Brain microvascular endothelial cell (primary cell): ENCODE results near the gene DEPDC5.

Experiments
- DNase-seq: peaks from one replicate; pipeline ENCODE4 v3.0.0-alpha.2; 2020
- H3K27ac ChIP-seq: fragments of 250-450 bp; sonication (Bioruptor Pico); 2 replicates; pipeline ENCODE4 v1.5.1; 2020; ENCODE audit warnings: mild to moderate bottlenecking, moderate library complexity
- H3K27me3 ChIP-seq: fragments of 250-450 bp; sonication (Bioruptor Pico); replicated peaks from 2 replicates; pipeline ENCODE4 v1.5.1; 2020; ENCODE audit warnings: mild to moderate bottlenecking
- H3K36me3 ChIP-seq: fragments of 250-450 bp; sonication (Bioruptor Pico); replicated peaks from 2 replicates; pipeline ENCODE4 v1.5.1; 2020; ENCODE audit warnings: mild to moderate bottlenecking
- H3K4me3 ChIP-seq: 2 replicates; pipeline ENCODE4 v1.5.1; 2011; ENCODE audit warnings: low read depth, mild to moderate bottlenecking, control low read depth, low read length, moderate library complexity
- in situ Hi-C: cut with HindIII; loops from 2 replicates; pipeline ENCODE4 v1.10.0; 2017; ENCODE audit warnings: low sequenced_read_pairs, low pct_ligation_motif_present
- TF ChIP-seq, protein P1 (sequence below): IDR thresholded peaks from 2 replicates; pipeline ENCODE4 v1.5.1; 2011; ENCODE audit warnings: low read depth, mild to moderate bottlenecking, moderate library complexity, low read length, control low read depth, inconsistent platforms; ENCODE audit errors: missing control alignments

DEPDC5 gene

GRCh38 chr22:31836010-31836409 is 82.2 kb downstream of the DEPDC5 start:
- Histone ChIP-seq H3K27me3 (no peaks in the 10 kb centered on the region), H3K4me3 (no peak overlapping the region), H3K27ac (no peak overlapping the region), H3K36me3 (peaks cover 2% of the 10 kb centered on the region)
- in situ Hi-C loops: no loop called here
- no peak for DNase-seq
- TF ChIP-seq, protein P1, sequence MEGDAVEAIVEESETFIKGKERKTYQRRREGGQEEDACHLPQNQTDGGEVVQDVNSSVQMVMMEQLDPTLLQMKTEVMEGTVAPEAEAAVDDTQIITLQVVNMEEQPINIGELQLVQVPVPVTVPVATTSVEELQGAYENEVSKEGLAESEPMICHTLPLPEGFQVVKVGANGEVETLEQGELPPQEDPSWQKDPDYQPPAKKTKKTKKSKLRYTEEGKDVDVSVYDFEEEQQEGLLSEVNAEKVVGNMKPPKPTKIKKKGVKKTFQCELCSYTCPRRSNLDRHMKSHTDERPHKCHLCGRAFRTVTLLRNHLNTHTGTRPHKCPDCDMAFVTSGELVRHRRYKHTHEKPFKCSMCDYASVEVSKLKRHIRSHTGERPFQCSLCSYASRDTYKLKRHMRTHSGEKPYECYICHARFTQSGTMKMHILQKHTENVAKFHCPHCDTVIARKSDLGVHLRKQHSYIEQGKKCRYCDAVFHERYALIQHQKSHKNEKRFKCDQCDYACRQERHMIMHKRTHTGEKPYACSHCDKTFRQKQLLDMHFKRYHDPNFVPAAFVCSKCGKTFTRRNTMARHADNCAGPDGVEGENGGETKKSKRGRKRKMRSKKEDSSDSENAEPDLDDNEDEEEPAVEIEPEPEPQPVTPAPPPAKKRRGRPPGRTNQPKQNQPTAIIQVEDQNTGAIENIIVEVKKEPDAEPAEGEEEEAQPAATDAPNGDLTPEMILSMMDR: peak; percentile 35

DNA sequence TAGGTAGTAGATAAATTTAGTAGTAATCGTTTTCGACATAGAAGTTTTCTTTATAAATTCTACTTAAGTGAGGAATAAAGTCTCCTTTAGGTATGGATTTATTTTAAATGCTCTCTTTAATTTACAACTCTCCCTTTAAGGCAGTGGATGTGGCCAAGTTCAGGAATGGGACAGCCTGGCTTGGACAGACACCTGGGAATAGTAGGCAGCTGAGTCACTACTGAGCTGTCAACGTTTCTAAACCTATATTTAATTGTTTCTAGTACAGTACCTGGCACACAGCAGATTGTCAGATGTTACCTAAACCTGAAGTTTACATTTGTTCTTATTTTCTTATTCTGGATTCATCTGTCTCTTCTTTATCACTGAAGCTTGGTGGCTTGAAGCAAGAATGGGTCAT is 85.1 kb downstream of the DEPDC5 start:
- H3K36me3 ChIP-seq: peaks cover 4% of the 10 kb centered on the region
- H3K27ac ChIP-seq: no peak overlapping the region
- in situ Hi-C loops: no loop called here

DNA sequence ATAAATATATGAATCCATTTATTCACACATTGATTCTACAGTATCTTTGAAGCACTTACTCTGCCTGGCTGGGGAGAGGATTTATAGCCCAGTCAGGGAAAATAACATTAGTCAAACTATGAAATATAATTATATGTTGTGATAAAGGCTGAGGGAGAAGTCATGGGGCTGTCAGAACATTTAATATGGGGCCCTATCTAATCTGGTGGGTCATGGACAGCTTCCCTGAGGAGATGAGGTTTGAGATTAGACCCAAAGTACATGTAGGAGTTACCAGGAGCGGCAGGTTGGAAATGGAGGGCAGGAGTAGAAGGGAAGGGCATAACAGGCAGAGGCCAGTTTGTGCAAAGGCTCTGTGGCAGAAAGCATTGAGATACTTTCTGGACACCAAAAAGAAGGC is 86.2 kb downstream of the DEPDC5 start:
- in situ Hi-C loops: no loop called here
- no peak overlapping the region for H3K4me3 ChIP-seq
- DNase-seq: no peak
- peaks cover 7% of the 10 kb centered on the region for H3K36me3 ChIP-seq
- no peak overlapping the region for H3K27ac ChIP-seq
- TF ChIP-seq, protein P1: no peak
- no peaks in the 10 kb centered on the region for H3K27me3 ChIP-seq

More for the DNA sequence above, 85.1 kb downstream of the DEPDC5 start:
- H3K27me3 ChIP-seq: no peaks in the 10 kb centered on the region
- no peak for DNase-seq
- H3K4me3 ChIP-seq: no peak overlapping the region
- TF ChIP-seq, protein P1: no peak

GRCh38 chr22:31840585-31840984 is 86.8 kb downstream of the DEPDC5 start:
- H3K36me3 ChIP-seq: peaks cover 11% of the 10 kb centered on the region
- no peak overlapping the region for H3K4me3 ChIP-seq
- H3K27me3 ChIP-seq: no peaks in the 10 kb centered on the region
- DNase-seq: no peak
- TF ChIP-seq, protein P1: no peak
- no peak overlapping the region for H3K27ac ChIP-seq
- in situ Hi-C loops: no loop called here

DNA sequence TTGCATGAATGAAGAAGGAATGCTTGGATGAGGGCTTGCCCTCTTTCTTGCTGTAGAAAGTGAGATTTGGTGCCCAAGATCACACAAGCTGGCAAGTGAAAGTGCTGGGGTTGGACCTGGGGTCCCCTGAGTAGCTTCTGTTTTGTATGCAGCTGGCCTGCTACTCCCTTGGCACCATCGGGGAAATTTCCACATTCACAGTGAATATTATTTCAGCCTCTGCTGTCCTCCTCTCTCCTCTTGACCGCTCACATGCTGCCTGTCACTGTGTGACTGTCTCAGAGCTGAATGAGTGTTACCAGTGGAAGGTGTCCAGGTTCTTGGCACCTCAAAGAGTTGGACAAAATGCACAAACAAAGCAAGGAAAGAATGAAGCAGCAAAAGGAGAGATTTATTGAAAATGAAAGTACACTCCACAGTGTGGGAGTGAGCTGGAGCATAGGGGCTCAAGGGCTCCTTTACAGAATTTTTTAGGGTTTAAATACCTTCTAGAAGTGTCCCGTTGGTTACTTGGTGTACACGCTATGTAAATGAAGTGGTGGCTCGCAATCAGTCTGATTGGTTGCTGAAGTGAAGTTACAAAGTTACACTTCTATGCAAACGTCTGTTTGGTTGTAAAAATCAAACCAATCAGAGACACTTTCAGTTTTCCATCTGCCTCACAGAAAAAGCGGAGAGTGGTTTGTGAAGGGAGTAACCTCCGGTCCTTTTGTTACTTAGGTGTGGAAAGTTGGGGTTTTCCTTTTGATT is 87.4 kb downstream of the DEPDC5 start:
- in situ Hi-C loops: no loop called here
- H3K27me3 ChIP-seq: no peaks in the 10 kb centered on the region
- DNase-seq: no peak
- H3K36me3 ChIP-seq: peaks cover 11% of the 10 kb centered on the region
- no peak overlapping the region for H3K27ac ChIP-seq
- TF ChIP-seq, protein P1: no peak
- no peak overlapping the region for H3K4me3 ChIP-seq

DNA sequence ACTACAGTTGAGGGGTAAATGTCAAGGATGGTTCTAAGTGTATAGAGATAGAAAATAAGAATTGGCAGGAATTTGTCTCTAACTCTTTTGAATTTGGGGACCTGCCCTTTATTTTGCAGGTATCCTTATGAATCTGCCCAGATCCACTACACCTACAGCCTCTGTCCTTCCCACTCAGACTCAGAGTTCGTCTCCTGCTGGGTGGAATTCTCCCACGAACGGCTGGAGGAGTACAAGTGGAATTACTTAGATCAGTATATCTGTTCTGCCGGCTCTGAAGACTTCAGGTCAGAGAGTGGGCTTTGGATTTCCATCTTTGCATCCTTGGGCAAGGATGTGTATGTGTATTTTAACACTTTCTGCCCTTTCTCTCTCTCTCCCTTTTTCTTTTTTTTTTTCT is 89.7 kb downstream of the DEPDC5 start:
- no peak for DNase-seq
- TF ChIP-seq, protein P1: no peak
- no peak overlapping the region for H3K4me3 ChIP-seq
- peaks cover 21% of the 10 kb centered on the region for H3K36me3 ChIP-seq
- no peaks in the 10 kb centered on the region for H3K27me3 ChIP-seq
- in situ Hi-C loops: no loop called here
- H3K27ac ChIP-seq: no peak overlapping the region
